GM13977 (cell line): ENCODE measurements around the gene IRX5.

Experiments used
- DNase-seq: peaks from one replicate; pipeline ENCODE4 v3.0.0; 2012; ENCODE audit warnings: low spot score
- in situ Hi-C: fragments of 300-500 bp; cut with MboI; formaldehyde crosslinking; loops from one replicate; pipeline ENCODE4 v1.12.0; 2022; ENCODE audit warnings: low sequenced_read_pairs, low pct_unique_long_range_greater_than_20kb, mixed read lengths, inconsistent platforms; ENCODE audit not compliant: unreplicated experiment
- TF ChIP-seq, protein P1 (sequence below): IDR thresholded peaks from 2 replicates; pipeline ENCODE4 v1.5.1; 2012; ENCODE audit warnings: mild to moderate bottlenecking, control low read depth; ENCODE audit not compliant: insufficient read depth; ENCODE audit errors: extremely low read depth, missing control alignments

IRX5 gene

DNA sequence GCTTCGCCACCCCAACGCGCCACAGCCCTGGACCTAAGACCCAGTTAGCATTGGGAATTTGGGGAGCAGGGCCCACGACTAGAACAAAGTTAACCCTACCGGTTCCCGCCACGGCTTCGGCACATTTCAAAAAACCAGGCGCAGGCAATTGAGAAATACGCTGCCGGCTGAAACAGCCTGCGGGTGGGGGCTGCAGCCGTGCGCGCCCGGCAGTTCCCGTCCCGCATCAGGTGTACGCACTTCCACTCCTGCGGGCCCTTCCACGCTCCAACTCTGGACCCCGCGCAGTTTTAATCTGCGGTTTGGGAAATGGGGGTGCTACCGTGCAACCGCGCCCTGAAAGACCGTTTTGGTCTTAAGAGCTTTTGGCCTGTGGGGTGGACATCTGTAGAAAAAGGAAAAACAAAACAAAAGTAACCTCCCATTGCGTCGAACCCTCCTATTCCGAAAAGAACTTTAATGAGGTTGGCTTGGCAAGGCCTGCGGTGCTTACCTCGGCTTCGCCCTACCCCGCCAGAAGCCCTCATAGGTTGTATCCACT, 7.1 kb downstream of the IRX5 start:
- in situ Hi-C loops = loop anchor here (25.0 kb wide), 1 partner anchor 650 kb away; the partner anchor contains the start of gene IRX3
- DNase-seq = no peak
- TF ChIP-seq, protein P1, sequence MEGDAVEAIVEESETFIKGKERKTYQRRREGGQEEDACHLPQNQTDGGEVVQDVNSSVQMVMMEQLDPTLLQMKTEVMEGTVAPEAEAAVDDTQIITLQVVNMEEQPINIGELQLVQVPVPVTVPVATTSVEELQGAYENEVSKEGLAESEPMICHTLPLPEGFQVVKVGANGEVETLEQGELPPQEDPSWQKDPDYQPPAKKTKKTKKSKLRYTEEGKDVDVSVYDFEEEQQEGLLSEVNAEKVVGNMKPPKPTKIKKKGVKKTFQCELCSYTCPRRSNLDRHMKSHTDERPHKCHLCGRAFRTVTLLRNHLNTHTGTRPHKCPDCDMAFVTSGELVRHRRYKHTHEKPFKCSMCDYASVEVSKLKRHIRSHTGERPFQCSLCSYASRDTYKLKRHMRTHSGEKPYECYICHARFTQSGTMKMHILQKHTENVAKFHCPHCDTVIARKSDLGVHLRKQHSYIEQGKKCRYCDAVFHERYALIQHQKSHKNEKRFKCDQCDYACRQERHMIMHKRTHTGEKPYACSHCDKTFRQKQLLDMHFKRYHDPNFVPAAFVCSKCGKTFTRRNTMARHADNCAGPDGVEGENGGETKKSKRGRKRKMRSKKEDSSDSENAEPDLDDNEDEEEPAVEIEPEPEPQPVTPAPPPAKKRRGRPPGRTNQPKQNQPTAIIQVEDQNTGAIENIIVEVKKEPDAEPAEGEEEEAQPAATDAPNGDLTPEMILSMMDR = no peak

DNA sequence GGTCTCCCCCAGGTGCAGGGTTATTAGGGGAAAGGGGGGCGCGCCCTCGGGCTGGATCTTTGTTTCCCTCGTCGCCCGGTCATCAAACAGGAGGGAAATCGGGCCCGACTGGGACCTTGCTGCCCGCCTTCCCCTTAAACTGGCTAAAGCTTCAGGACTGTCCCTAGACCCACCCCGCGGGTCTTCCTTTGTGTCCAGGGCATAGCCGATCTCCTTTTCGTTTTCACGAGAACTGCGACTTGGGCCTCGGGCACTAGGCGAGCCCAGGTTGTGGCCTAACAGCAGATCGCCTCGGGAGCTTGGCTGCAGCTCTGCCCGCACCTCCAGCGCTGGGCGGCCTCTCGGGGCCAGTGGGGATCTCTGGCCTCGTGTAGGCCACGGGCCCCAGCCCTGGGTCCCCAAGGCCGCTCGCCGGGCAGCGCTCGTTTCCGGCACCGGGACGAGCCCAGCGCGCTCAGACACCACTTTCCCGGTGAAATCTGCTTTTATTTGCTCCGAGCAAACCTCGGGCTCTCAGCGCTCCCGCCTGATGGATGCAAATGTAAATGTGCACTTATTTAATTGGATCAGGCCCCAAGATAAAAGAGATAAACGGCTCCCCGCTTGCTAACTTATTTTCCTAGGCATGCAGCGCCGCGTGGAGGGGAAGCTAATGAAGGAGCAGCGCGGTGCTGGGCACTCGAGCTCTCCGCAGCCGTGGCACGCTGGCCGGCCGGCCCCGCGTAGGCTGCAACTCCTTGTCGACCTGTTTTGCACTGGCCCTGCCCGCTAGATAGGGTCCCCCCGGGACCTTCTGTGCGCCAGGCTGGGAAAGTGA, 7.8 kb downstream of the IRX5 start:
- in situ Hi-C loops = loop anchor here (25.0 kb wide), 1 partner anchor 651 kb away; the partner anchor contains the start of gene IRX3
- TF ChIP-seq, protein P1 = no peak
- DNase-seq = no peak

DNA sequence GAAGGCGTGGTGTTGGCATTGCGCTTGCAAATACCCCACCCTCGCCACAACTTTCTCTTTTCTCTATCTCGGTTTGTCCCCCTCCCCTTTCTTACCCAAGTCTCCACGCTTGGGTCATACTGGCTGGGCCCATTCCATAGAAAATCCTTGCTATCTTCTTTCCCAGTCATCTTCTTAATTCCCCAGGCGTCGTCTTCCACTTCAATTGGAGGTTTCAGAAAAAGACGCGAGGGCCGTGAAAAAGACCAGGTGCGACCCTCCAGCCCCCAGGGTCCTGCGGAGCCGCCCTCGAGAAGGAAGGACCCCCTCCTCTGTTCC, 8.3 kb downstream of the IRX5 start:
- no peak for DNase-seq
- TF ChIP-seq, protein P1 = no peak
- in situ Hi-C loops = loop anchor here (25.0 kb wide), 1 partner anchor 652 kb away; the partner anchor contains the start of gene IRX3

DNA sequence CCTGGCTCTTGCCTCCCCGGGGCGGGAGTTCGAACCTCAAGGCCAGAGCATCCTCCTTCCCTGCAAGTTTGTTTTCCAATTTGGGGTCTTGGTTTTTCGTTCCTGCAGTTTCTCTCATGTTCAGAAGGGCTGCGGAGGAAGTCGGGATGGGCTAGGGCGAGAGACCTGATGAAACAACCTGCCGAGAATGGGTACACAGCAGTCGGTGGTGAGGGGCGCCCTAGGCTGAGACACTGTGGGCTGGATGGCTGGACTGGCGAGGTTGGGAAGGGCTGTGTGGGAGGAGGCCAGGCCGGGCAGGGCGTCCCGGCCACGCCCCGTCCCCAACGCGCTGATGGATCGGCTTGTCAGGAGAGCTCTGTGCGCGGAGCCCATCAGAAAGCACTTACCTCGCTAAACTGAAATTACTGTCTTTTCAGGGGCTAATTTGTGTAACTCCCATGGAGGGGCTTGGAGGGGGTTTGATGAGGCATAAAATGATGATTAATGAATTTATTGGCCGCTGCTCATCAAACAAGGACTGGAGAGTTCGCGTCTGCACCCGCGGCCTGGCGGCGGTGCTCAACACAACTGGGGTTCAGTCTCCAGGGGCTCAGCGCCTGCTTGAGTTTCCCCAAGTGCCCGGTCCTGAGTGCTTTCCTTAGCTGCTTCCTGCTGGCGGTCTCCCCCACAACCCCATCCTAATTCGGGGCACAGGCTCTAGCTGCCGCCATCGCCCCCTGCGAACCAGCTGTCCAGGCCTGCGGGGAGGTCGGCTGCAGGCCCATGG, 9.0 kb downstream of the IRX5 start:
- TF ChIP-seq, protein P1 = no peak
- no peak for DNase-seq
- in situ Hi-C loops = loop anchor here (25.0 kb wide), 1 partner anchor 652 kb away; the partner anchor contains the start of gene IRX3

- TF ChIP-seq, protein P1 = no peak
- in situ Hi-C loops = loop anchor here (25.0 kb wide), 1 partner anchor 653 kb away; the partner anchor contains the start of gene IRX3
- DNase-seq = no peak
Observed at GRCh38 chr16:54940279-54940604, 9.6 kb downstream of the IRX5 start.

DNA sequence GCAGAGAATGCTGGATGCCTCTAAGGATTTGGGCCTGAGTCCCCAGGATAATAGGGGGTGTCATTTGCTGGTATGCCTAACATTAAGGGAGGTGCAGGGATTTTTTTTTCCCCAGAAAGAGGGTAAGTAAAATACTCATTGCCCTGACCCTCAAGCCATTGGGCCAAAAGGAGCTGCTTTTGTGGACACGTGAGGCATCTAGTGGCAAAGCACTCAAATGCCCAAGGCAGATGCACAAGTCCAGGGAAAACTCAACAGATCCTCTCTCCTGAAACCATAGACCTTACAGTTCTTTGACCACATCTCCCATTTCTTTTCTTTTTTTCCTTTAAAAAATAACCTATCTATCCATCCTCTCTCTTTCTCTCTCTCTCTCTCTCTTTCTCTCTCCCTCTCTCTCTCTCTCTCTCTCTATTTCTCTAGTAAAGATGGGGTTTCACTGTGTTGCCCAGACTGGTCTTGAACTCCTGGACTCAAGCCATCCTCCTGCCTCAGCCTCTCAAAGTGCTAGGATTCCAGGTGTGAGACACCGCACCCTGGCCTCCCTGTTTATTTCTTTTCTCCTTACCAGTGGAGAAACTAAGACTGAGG, 11.8 kb downstream of the IRX5 start:
- no peak for DNase-seq
- in situ Hi-C loops = loop anchor here (25.0 kb wide), 1 partner anchor 655 kb away; the partner anchor contains the start of gene IRX3
- TF ChIP-seq, protein P1 = no peak
